GM12891 (cell line): ENCODE data around the gene CACNA1I.

Source experiments
- PAX5 ChIP-seq: IDR thresholded peaks from 2 replicates; pipeline ENCODE4 v1.6.1; 2011; ENCODE audit warnings: low read length, moderate library complexity, mild to moderate bottlenecking; ENCODE audit not compliant: insufficient read depth, severe bottlenecking
- POLR2A ChIP-seq: IDR thresholded peaks from 2 replicates; pipeline ENCODE4 v1.6.1; 2011; ENCODE audit warnings: low read depth, low read length, control low read depth
- POLR2AphosphoS5 ChIP-seq: IDR thresholded peaks from 2 replicates; pipeline ENCODE4 v1.6.1; 2011; ENCODE audit warnings: low read depth, low read length, control low read depth
- POU2F2 ChIP-seq: IDR thresholded peaks from 2 replicates; pipeline ENCODE4 v1.6.1; 2011; ENCODE audit warnings: low read depth, mild to moderate bottlenecking, control low read depth, low read length, moderate library complexity
- TAF1 ChIP-seq: IDR thresholded peaks from 2 replicates; pipeline ENCODE4 v1.6.1; 2011; ENCODE audit warnings: low read depth, low read length, control low read depth

- TF ChIP-seq POLR2A (no peak), POLR2AphosphoS5 (no peak), TAF1 (no peak), POU2F2 (no peak), PAX5 (no peak)
These were observed 151.9 kb downstream of the CACNA1I start for GRCh38 chr22:39722501-39722900.
